ENCODE measurements around the gene SLC9C2.

The SLC9C2 gene

DNA sequence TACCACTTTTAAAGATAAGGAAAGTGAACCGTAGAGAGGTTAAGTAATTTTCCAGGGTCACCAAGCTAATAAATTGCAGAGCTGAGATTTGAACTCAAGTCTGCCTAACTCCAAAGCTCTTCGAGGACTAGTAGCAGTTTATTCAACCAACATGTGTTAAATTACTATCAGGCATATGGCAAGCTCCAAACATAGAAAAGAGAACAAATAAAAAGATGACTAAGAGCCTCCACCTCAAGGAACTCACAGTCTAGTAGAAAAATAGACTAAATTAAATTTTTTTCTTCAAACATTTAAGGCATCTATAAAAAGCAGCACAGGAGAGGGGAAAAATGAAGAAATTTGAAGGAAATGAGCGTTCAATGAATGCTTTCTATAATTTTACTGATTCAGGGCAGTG is 22.2 kb downstream of the SLC9C2 start:
- Histone ChIP-seq H3K4me3 (ENCODE audit: low read length) (no peak overlapping the region), H3K27me3 (replicated peaks; ENCODE audit: insufficient read depth, low read length) (no peaks in the 10 kb centered on the region), H3K36me3 (replicated peaks; ENCODE audit: insufficient read depth, low read length) (no peaks in the 10 kb centered on the region), H3K9me3 (replicated peaks; ENCODE audit: insufficient read depth, low read length) (no peaks in the 10 kb centered on the region), H3K4me1 (ENCODE audit: low read length) (no peaks in the 10 kb centered on the region), H2AFZ (ENCODE audit: low read length) (no peak overlapping the region), H3K9ac (ENCODE audit: low read length) (no peak overlapping the region), H3K4me2 (ENCODE audit: low read depth, low read length) (no peak overlapping the region), H3F3A (ENCODE audit: insufficient read depth, low read length) (no peaks in the 10 kb centered on the region), H3K9me2 (replicated peaks; ENCODE audit: insufficient read depth, low read length) (no peaks in the 10 kb centered on the region), H3K79me2 (ENCODE audit: low read length) (no peaks in the 10 kb centered on the region), H3K27ac (ENCODE audit: low read length) (no peak overlapping the region), H4K20me1 (ENCODE audit: insufficient read depth, low read length) (no peaks in the 10 kb centered on the region)
- no peak for DNase-seq
- no peak for TF ChIP-seq EZH2phosphoT487 (IDR thresholded peaks at IDR 0.05; ENCODE audit: low read length)
- TF ChIP-seq, protein P1, sequence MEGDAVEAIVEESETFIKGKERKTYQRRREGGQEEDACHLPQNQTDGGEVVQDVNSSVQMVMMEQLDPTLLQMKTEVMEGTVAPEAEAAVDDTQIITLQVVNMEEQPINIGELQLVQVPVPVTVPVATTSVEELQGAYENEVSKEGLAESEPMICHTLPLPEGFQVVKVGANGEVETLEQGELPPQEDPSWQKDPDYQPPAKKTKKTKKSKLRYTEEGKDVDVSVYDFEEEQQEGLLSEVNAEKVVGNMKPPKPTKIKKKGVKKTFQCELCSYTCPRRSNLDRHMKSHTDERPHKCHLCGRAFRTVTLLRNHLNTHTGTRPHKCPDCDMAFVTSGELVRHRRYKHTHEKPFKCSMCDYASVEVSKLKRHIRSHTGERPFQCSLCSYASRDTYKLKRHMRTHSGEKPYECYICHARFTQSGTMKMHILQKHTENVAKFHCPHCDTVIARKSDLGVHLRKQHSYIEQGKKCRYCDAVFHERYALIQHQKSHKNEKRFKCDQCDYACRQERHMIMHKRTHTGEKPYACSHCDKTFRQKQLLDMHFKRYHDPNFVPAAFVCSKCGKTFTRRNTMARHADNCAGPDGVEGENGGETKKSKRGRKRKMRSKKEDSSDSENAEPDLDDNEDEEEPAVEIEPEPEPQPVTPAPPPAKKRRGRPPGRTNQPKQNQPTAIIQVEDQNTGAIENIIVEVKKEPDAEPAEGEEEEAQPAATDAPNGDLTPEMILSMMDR (IDR thresholded peaks at IDR 0.05; ENCODE audit: low read length) = no peak
- no peak for TF ChIP-seq EZH2 (optimal IDR thresholded peaks at IDR 0.05; ENCODE audit: low read depth, low read length)

DNA sequence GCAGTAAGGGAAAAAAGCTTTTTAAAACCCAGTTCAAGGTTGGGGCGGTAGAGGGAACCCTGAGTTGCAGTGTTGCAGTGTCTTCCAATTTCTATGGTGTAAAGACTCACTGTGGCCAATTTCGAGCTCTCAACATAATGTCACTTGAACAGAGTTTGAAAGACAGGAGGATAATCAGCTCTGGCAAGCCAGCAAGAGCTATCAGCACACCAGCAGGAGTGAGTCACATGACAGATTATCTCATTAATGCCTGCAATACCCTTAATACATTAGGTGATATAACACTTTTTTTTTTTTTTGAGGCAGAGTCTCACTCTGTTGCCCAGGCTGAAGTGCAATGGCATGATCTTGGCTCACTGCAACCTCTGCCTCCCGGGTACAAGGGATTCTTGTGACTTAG is 22.8 kb downstream of the SLC9C2 start:
- no peak overlapping the region for H3K27ac ChIP-seq (ENCODE audit: low read length)
- H3K9me3 ChIP-seq (replicated peaks; ENCODE audit: insufficient read depth, low read length) = no peaks in the 10 kb centered on the region
- no peak for DNase-seq
- H3K9me2 ChIP-seq (replicated peaks; ENCODE audit: insufficient read depth, low read length) = no peaks in the 10 kb centered on the region
- H3K4me2 ChIP-seq (ENCODE audit: low read depth, low read length) = no peak overlapping the region
- H3K36me3 ChIP-seq (replicated peaks; ENCODE audit: insufficient read depth, low read length) = no peaks in the 10 kb centered on the region
- H3K79me2 ChIP-seq (ENCODE audit: low read length) = no peaks in the 10 kb centered on the region
- TF ChIP-seq EZH2 (optimal IDR thresholded peaks at IDR 0.05; ENCODE audit: low read depth, low read length) (no peak), EZH2phosphoT487 (IDR thresholded peaks at IDR 0.05; ENCODE audit: low read length) (no peak)
- TF ChIP-seq, protein P1 (IDR thresholded peaks at IDR 0.05; ENCODE audit: low read length) = no peak
- H3F3A ChIP-seq (ENCODE audit: insufficient read depth, low read length) = no peaks in the 10 kb centered on the region
- no peak overlapping the region for H3K4me3 ChIP-seq (ENCODE audit: low read length)
- no peaks in the 10 kb centered on the region for H3K27me3 ChIP-seq (replicated peaks; ENCODE audit: insufficient read depth, low read length)
- H4K20me1 ChIP-seq (ENCODE audit: insufficient read depth, low read length) = no peaks in the 10 kb centered on the region
- H3K4me1 ChIP-seq (ENCODE audit: low read length) = no peaks in the 10 kb centered on the region
- H3K9ac ChIP-seq (ENCODE audit: low read length) = no peak overlapping the region
- H2AFZ ChIP-seq (ENCODE audit: low read length) = no peak overlapping the region

DNA sequence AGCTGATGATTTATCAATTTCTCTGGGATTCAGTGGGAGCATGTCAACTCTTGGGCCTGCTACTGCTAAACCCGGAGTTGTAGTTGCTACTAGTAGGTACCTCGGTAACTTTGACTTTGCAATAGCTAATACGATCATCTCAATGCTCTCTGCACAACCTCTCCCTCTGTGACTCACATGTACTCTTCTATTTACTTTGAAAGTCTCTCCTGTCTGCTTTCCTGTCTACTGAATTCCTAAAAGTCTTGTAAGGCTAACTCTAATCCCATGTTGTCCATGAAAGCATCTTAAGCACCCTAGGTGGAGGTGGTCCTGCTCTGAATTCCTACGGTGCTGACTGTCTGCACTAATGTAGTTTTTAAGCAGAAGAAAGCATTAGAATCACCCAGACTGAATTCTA is 29.3 kb downstream of the SLC9C2 start:
- DNase-seq = no peak
- Histone ChIP-seq H3K4me2 (ENCODE audit: low read depth, low read length) (no peak overlapping the region), H3K4me3 (ENCODE audit: low read length) (no peak overlapping the region), H3K27me3 (replicated peaks; ENCODE audit: insufficient read depth, low read length) (no peaks in the 10 kb centered on the region), H3K9me2 (replicated peaks; ENCODE audit: insufficient read depth, low read length) (no peaks in the 10 kb centered on the region), H3K27ac (ENCODE audit: low read length) (no peak overlapping the region), H3K9me3 (replicated peaks; ENCODE audit: insufficient read depth, low read length) (no peaks in the 10 kb centered on the region), H3K36me3 (replicated peaks; ENCODE audit: insufficient read depth, low read length) (no peaks in the 10 kb centered on the region), H3F3A (ENCODE audit: insufficient read depth, low read length) (peaks cover 16% of the 10 kb centered on the region), H4K20me1 (ENCODE audit: insufficient read depth, low read length) (no peaks in the 10 kb centered on the region), H3K79me2 (ENCODE audit: low read length) (no peaks in the 10 kb centered on the region), H2AFZ (ENCODE audit: low read length) (no peak overlapping the region), H3K4me1 (ENCODE audit: low read length) (peaks cover 17% of the 10 kb centered on the region), H3K9ac (ENCODE audit: low read length) (no peak overlapping the region)
- TF ChIP-seq EZH2 (optimal IDR thresholded peaks at IDR 0.05; ENCODE audit: low read depth, low read length) = no peak
- TF ChIP-seq, protein P1 (IDR thresholded peaks at IDR 0.05; ENCODE audit: low read length) = no peak
- no peak for TF ChIP-seq EZH2phosphoT487 (IDR thresholded peaks at IDR 0.05; ENCODE audit: low read length)

Measured in MM.1S (cell line).